ENCODE data around the gene ASTN2.

Gene ASTN2

GRCh38 chr9:117000834-117001233 is 414.0 kb downstream of the ASTN2 start:
- no peak for DNase-seq

DNA sequence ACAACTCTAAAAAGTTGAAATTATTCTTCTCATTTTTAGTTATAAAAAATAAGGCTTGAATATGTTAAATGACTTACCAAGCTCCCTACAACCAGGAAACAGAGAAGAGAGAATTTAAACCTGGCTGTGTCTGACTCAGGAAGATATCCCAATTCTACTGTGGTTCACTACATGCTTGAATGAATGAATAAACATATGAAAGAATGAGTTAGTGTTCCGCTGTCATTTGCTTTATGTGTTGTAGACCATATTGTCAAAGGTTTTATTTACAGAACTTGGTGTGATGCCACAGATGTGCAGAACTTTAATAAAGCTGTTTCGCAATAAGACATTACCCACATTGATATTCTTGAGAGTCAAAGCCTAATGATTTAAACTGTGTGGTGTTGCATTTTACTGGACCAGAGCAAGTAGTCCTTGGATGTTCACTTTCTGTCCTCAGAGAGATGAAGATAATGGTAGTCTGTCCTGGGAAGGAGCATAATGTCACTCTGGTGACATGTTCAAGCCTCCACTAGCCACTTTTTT is 414.6 kb downstream of the ASTN2 start:
- no peak for DNase-seq

- no peak for DNase-seq
Measured at GRCh38 chr9:116998305-116998704, 416.6 kb downstream of the ASTN2 start.

DNA sequence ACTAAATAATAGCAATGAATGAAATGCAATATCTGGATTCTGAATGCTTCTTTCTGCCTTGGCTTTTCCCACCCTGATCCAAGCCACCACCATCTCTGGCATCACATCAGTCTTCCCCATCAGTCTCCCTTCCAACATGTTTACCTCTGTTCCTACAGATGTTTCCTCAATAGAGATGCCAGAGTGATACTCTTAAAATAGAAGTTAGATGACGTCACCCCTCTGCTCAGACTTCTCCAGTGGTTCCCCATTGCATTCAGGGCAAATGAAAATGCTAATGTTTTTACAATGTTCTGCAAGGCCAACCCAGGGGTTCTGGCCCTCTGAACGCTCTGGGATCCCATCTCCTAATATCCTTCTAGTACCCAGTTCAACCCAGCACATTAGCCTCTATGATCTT is 422.0 kb downstream of the ASTN2 start:
- no peak for DNase-seq

DNA sequence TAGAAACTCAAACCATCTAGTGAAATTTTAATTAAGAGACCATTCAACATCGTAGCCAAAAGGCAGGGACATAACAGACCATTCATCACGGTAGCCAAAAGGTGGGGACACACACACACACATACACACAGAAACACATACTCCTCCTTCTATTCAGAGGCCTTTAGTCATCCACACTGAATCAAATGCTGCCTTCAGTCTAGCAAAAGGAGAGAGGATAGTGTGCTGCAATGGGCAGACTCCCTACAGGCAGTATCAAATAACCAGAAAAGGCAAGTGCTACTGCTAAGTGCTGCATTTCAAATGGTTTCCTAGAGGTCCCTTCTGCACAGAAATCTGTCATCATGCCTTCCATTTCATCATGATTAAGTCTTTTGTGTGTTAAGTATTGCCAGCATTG is 423.8 kb downstream of the ASTN2 start:
- no peak for DNase-seq

- DNase-seq = no peak
Measured at GRCh38 chr9:116990592-116990991, 424.3 kb downstream of the ASTN2 start.

GRCh38 chr9:116987721-116988485 is 427.0 kb downstream of the ASTN2 start:
- no peak for DNase-seq

- no peak for DNase-seq
Measured at GRCh38 chr9:116986015-116986414, 428.8 kb downstream of the ASTN2 start.

GRCh38 chr9:116985596-116985995 is 429.3 kb downstream of the ASTN2 start:
- DNase-seq = no peak

- DNase-seq = no peak
Measured at GRCh38 chr9:116984111-116984510, 430.7 kb downstream of the ASTN2 start.

DNA sequence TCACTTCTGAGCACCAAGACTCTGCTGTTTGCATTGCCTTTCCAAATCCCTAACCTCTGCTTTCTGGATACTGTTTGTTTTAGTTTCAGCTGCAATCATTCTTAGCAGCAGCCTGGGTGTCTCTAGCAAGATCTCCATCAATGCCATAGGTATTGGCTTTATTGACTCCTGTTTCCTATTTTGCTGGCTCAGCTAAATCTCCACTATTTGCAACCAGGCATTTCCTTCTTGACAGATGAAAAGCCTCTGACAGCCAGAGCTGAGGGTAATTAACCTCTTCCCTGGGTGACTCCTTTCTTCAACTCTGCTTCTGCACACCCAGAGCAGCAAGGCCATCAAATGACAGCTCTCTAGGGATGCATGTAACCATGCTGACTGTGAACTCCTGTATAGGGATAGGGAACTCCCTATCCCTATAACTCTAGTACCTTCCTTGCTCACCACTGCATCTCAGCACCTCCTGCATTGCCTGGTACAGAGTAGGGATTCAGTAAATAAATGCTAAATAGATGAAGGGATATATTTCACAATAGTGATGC is 434.2 kb downstream of the ASTN2 start:
- DNase-seq = no peak

DNA sequence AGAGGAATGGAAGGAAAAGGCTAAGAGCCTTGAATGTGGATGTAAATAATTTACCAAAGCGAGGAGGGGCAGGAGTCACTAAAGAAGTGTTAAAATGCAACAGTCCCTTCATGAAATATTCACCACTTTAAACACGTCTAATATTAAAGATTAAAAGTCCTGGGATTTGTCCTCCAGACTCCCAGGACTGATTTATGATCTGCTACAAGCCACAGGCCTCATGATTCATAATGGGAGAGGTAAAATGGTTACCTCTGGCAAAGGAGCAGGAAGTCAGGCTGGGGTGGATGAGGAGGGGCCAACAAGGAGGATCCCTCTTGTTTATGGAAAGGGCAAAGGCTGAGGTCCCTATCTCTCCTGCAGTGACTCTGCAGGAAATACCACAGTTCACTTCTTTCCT is 435.4 kb downstream of the ASTN2 start:
- no peak for DNase-seq

DNA sequence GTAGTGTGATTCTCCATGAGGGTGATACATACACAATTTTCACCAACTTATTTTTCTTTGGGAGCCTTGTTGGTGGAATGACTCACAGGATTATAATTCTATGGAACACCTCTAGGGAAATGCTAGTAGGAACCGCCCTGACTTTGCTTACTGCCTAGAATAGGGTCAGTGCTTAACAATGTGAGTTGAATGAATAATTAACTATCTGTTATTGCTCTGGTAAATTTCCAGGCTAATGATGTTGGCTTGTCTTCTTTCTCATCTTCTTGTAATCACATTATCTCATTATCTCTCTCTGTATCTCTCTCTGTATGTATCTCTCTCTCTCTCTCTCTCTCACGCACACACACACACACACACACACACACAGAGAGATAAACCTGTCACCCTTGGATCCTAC is 436.7 kb downstream of the ASTN2 start:
- no peak for DNase-seq

- DNase-seq = no peak
Measured at GRCh38 chr9:116975126-116975525, 439.7 kb downstream of the ASTN2 start.

DNA sequence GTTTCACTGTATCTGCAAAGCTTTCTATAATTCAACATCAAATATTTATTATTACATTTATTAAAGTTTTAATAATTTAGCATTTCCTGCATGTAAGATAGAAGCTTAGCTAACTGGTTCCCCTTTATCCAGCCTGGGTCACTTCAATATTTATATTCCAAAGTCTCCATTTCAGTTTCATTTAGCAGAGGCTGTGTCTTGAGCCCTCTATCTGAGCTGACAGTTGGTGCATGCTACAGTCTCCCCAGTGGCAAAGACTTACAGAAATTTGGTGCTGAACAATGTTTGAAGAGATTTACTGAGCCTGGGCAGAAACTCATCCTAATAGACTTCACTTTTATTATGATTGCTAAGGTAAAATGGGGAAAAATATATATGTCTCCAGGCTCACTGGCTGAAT is 448.7 kb downstream of the ASTN2 start:
- no peak for DNase-seq

DNA sequence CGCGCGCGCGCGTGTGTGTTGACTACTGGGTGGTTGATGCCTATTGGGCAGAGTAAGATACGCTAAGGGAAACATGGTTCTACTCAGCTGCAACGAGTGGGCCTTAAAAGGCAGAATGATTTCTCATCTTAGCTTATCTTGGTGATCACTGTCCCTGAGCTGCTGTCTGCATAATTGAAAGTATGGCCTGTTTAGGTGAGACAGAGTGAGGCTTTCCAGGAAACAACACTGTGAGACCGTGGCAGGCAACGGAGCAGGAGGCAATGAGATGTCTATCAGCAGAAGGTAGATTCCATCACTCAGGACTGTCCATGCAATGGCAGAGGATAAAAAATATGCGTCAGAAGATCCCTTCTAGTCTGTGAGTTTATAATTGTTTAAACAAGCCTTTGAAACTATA is 450.6 kb downstream of the ASTN2 start:
- DNase-seq = no peak

- no peak for DNase-seq
Measured at GRCh38 chr9:116959809-116960208, 455.0 kb downstream of the ASTN2 start.

DNA sequence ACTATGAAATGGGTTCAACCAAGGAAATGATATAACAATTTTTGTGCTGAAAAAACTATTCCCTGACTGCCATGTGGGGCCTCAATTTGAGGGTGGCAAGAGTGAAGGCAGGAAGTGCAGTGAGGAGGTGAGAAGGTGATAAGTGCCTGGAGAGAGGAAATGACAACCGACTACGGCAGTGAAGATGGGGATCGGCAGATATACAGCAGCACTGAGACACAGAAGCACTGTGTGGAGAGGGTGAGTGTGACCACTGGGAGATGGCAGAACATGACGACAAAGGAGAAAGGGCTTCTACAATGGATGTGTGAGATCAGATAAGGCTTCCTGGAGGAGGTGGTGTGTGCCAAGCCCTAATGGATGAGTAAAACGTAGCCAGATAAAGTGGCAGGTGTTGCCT is 456.0 kb downstream of the ASTN2 start:
- no peak for DNase-seq

DNA sequence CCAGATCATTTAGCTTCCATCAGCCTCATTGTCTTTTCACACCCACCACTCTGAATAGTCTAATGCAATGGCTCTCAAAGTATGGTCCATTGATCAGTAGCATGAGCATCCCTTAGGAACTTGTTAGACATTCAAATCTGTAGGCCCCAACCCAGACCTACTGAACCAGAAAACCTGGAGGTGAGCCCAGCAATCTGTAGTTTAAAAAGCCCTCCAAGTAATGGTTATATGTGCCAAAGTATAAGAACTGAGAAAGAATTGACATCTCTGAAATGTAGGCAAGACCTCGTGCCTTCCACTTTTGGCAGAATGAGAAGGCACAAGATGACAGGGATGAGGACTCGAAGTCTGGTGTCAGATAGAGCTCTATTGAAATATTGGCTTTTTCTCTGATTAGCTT is 460.1 kb downstream of the ASTN2 start:
- DNase-seq = no peak

GRCh38 chr9:116953271-116953670 is 461.6 kb downstream of the ASTN2 start:
- no peak for DNase-seq

- DNase-seq = no peak
Measured at GRCh38 chr9:116952436-116952810, 462.4 kb downstream of the ASTN2 start.

- DNase-seq = no peak
Measured at GRCh38 chr9:116951588-116952435, 463.0 kb downstream of the ASTN2 start.

DNA sequence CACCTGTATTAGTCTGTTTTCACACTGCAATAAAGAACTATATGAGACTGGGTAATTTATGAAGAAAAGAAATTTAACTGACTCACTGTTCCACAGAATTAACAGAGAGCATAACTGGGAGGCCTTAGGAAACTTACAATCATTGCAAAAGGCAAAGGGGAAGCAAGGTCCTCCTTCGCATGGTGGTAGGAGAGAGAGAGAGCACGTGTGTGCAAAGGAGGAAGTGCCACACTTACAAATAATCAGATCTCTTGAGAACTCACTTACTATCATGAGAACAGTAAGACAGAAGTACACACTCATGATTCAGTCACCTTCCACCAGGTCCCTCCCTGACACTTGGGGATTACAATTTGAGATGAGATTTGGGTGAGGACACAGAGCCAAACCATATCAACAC is 469.0 kb downstream of the ASTN2 start:
- no peak for DNase-seq

Measured in CD4-positive, alpha-beta T cell treated with Interleukin-4 for 4 hours (primary cell).